ENCODE measurements around the gene FBLN1.
A peak's percentile ranks its signal among the peaks of the same experiment; 100 is the strongest.
"Not testable (repeated sequence)": the region's sequence is repeated elsewhere in the genome, so short reads cannot be mapped to it uniquely, and the experiment has no call there.

FBLN1 gene

GRCh38 chr22:45535835-45536234, 33.2 kb downstream of the FBLN1 start:
- TF ChIP-seq ZNF121 (tag by site-specific recombination; IDR thresholded peaks at IDR 0.05): peak; percentile 98
- POLR2A ChIA-PET; H3K9me3 ChIP-seq (ENCODE audit: control insufficient read depth, insufficient read depth, low read depth, low read length); H3K4me3 ChIP-seq (ENCODE audit: low read depth, low read length): not testable (repeated sequence)
- H3K4me1 ChIP-seq (ENCODE audit: control insufficient read depth, insufficient read depth, low read length): peaks cover 28% of the 10 kb centered on the region
- CTCF ChIA-PET: interaction anchor here (1.5 to 2.2 kb wide), 2 partner anchors 18 to 95 kb away, joined by 5 to 10 read pairs; no protein-coding TSS in a partner anchor
- peaks cover 0 to 58% of the 10 kb centered on the region in 2 experiments; a peak in 2 of 3 replicates for H3K36me3 ChIP-seq (ENCODE audit: control insufficient read depth in 2 of 2, insufficient read depth in 1 of 2, low read length in 2 of 2)
- H3K27ac ChIP-seq (ENCODE audit: extremely low read depth, low read depth, low read length): 0 out of 2 replicates have a peak overlapping the region, but pooled peaks have one; percentile 19

GRCh38 chr22:45537734-45538181, 35.1 kb downstream of the FBLN1 start:
- H3K36me3 ChIP-seq (ENCODE audit: control insufficient read depth in 2 of 2, insufficient read depth in 1 of 2, low read length in 2 of 2): peaks cover 0 to 63% of the 10 kb centered on the region in 2 experiments; a peak in 2 of 3 replicates
- H3K4me3 ChIP-seq (ENCODE audit: low read depth, low read length): no peak overlapping the region
- CTCF ChIA-PET: interaction anchor here (1.1 to 2.0 kb wide), 2 partner anchors 12 to 16 kb away, joined by 3 to 6 read pairs; no protein-coding TSS in a partner anchor
- H3K9me3 ChIP-seq (ENCODE audit: control insufficient read depth, insufficient read depth, low read depth, low read length): no peaks in the 10 kb centered on the region
- peak overlapping the region; percentile 49; the same call in 1 of the 2 replicates for H3K27ac ChIP-seq (ENCODE audit: extremely low read depth, low read depth, low read length)
- H3K4me1 ChIP-seq (ENCODE audit: control insufficient read depth, insufficient read depth, low read length): peaks cover 19% of the 10 kb centered on the region
- POLR2A ChIA-PET: no interaction called here
- no peak for TF ChIP-seq ZNF549 (tag by site-specific recombination; IDR thresholded peaks at IDR 0.05)
- TF ChIP-seq ZNF202 (tag by site-specific recombination; IDR thresholded peaks at IDR 0.05; ENCODE audit: borderline replicate concordance): no peak
- no peak for TF ChIP-seq ZNF248 (tag by site-specific recombination; IDR thresholded peaks at IDR 0.05)
- no peak for TF ChIP-seq SCRT2 (tag by site-specific recombination; IDR thresholded peaks at IDR 0.05)
- no peak for TF ChIP-seq ZNF146 (tag by site-specific recombination; IDR thresholded peaks at IDR 0.05)
- TF ChIP-seq ZNF513 (tag by site-specific recombination; IDR thresholded peaks at IDR 0.05): no peak
- 0 out of 2 replicates have a peak, but pooled peaks have one; percentile 63 for TF ChIP-seq ZBTB1 (tag by site-specific recombination; IDR thresholded peaks at IDR 0.05)
- TF ChIP-seq MYNN (tag by site-specific recombination; IDR thresholded peaks at IDR 0.05; ENCODE audit: borderline replicate concordance): no peak
- no peak for TF ChIP-seq PBX3 (CRISPR knock-in tag; IDR thresholded peaks at IDR 0.05)
- TF ChIP-seq PRDM10 (tag by site-specific recombination; IDR thresholded peaks at IDR 0.05): peak; percentile 79
- 0 out of 2 replicates have a peak, but pooled peaks have one; percentile 59 for TF ChIP-seq ZNF24 (tag by site-specific recombination; IDR thresholded peaks at IDR 0.05)
- peak; percentile 55 for TF ChIP-seq ZNF335 (tag by site-specific recombination; conservative IDR thresholded peaks at IDR 0.05)
- TF ChIP-seq ZNF830 (tag by site-specific recombination; IDR thresholded peaks at IDR 0.05; ENCODE audit: low read depth): no peak
- no peak for TF ChIP-seq ZNF639 (tag by site-specific recombination; IDR thresholded peaks at IDR 0.05)
- TF ChIP-seq KLF9 (tag by site-specific recombination; IDR thresholded peaks at IDR 0.05; ENCODE audit: low read depth): no peak
- TF ChIP-seq GLIS2 (tag by site-specific recombination; IDR thresholded peaks at IDR 0.05): peak; percentile 96
- TF ChIP-seq ZNF112 (tag by site-specific recombination; IDR thresholded peaks at IDR 0.05): no peak
- TF ChIP-seq FEZF1 (tag by site-specific recombination; IDR thresholded peaks at IDR 0.05): peak; percentile 92
- no peak for TF ChIP-seq ZNF654 (tag by site-specific recombination; IDR thresholded peaks at IDR 0.05; ENCODE audit: low read depth)
- 0 out of 2 replicates have a peak, but pooled peaks have one; percentile 7 for TF ChIP-seq ZNF610 (tag by site-specific recombination; IDR thresholded peaks at IDR 0.05; ENCODE audit: borderline replicate concordance)
- no peak for TF ChIP-seq ZNF555 (tag by site-specific recombination; conservative IDR thresholded peaks at IDR 0.05)
- TF ChIP-seq BCL11B (tag by site-specific recombination; IDR thresholded peaks at IDR 0.05; ENCODE audit: low read depth): no peak
- TF ChIP-seq ZNF785 (tag by site-specific recombination; IDR thresholded peaks at IDR 0.05): no peak
- no peak for TF ChIP-seq ZBTB26 (tag by site-specific recombination; optimal IDR thresholded peaks at IDR 0.05)
- no peak; the same call in 1 of the 2 replicates for TF ChIP-seq ZNF394 (tag by site-specific recombination; IDR thresholded peaks at IDR 0.05; ENCODE audit: borderline replicate concordance)

All from HEK293 (cell line).